A549 (cell line): ENCODE measurements around the gene RNU1-3.
"Not testable (repeated sequence)": the region's sequence is repeated elsewhere in the genome, so short reads cannot be mapped to it uniquely, and the experiment has no call there.

Source experiments
- CBX8 ChIP-seq: fragments of 200-600 bp; sonication (generic); IDR thresholded peaks from 2 replicates; pipeline ENCODE4 v1.6.1; 2016
- CTCF ChIP-seq: fragments of >200 bp; sonication (Bioruptor Twin); formaldehyde crosslinking; IDR thresholded peaks from 3 replicates; pipeline ENCODE4 v1.5.1; 2016
- NFE2L2 ChIP-seq: fragments of 150-350 bp; conservative IDR thresholded peaks from 2 replicates; pipeline ENCODE4 v1.6.1; 2014; ENCODE audit warnings: low read length
- POLR2A ChIP-seq: IDR thresholded peaks from 2 replicates; pipeline ENCODE4 v1.6.1; 2012; ENCODE audit warnings: mild to moderate bottlenecking, low read length
- POLR2AphosphoS2 ChIP-seq: conservative IDR thresholded peaks from 2 replicates; pipeline ENCODE4 v1.6.1; 2012; ENCODE audit warnings: low read length, improper control_type of control experiment, inconsistent platforms
- RARB ChIP-seq: fragments of 250-450 bp; sonication (Bioruptor Pico); IDR thresholded peaks from 2 replicates; pipeline ENCODE4 v1.8.0; 2021; ENCODE audit warnings: mild to moderate bottlenecking, moderate library complexity
- TF ChIP-seq, protein P1 (sequence below): IDR thresholded peaks from 2 replicates; pipeline ENCODE4 v1.6.1; 2012

DNA sequence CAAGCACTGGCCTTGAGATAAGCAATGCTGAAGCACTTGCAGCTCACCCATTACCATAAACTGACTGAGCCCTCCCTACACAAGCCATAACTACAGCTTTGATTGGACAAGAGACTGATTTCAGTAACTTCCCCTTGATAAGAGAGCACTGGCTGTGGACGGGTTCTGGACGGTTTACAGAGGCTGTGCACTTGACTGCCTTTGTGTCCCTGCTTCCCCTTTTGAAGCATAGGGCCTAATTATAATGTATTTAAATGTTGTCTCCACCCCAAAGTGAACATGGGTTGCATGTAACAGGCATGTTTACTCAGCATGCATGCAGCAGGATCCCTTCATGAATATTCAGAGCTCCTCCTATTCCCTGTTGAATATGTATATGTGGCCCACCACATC lies 8.4 kb upstream of the RNU1-3 start:
- not testable (repeated sequence) for TF ChIP-seq NFE2L2; CTCF; POLR2A; CBX8; POLR2AphosphoS2; RARB (CRISPR knock-in tag)
- TF ChIP-seq, protein P1, sequence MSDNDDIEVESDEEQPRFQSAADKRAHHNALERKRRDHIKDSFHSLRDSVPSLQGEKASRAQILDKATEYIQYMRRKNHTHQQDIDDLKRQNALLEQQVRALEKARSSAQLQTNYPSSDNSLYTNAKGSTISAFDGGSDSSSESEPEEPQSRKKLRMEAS, result not testable (repeated sequence)
